GM12891 (cell line): ENCODE data around the gene LCP2.

Experiments
- POLR2A ChIP-seq: IDR thresholded peaks from 2 replicates; pipeline ENCODE4 v1.6.1; 2011; ENCODE audit warnings: low read depth, low read length, control low read depth
- POLR2AphosphoS5 ChIP-seq: IDR thresholded peaks from 2 replicates; pipeline ENCODE4 v1.6.1; 2011; ENCODE audit warnings: low read depth, low read length, control low read depth
- POU2F2 ChIP-seq: IDR thresholded peaks from 2 replicates; pipeline ENCODE4 v1.6.1; 2011; ENCODE audit warnings: low read depth, mild to moderate bottlenecking, control low read depth, low read length, moderate library complexity

DNA sequence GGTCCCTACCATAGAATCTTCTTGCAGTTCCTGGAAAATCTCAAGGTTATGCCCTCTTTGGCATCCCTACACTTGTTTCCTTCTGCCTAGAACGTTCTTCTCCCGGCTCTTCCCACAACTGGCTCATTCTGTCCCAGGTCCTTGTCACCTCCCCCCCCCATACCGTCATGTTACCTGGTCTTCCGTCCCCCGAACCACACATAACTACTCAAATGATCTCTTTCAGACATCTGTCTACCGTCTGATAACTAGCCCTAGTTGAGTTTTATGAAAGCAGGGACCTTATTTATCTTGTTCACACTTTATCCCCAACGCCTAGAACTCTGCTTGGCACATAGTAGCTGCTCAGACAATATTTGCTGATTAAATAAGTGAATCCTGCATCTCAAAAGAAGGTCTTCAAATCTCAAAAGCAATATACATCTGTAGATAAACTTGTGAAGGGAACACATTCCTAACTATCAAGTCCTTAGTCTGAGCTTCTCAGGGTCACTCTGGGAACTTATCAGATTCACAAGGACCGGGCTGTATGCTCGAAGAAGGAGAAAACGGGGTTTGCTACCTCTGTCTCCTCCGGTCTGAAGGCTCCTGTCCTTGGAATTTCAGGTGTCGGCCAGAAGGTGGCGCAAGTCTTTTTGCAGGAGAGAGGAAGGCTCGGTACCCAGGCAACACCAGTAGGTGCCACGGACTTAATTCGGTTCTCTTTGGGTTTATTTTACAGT is 30.0 kb downstream of the LCP2 start:
- no peak for TF ChIP-seq POLR2AphosphoS5
- no peak for TF ChIP-seq POLR2A
- no peak for TF ChIP-seq POU2F2
